Liver (tissue), 9 donors: Measurements from ENCODE around the gene IQCE. TPM values are rescaled to one million over a fixed set of nuclear protein-coding genes. Genes with fewer than 3 reads are reported as not detected.

Source experiments
- DNase-seq: peaks from one replicate; pipeline ENCODE4 v3.0.0-alpha.2; 2017; ENCODE audit warnings: low spot score
- H3K27ac ChIP-seq, 2 donors: one replicate each; pipeline ENCODE4 v1.7.0; 2013; ENCODE audit warnings: inconsistent platforms in 2 of 2, low read length in 2 of 2, control low read depth in 1 of 2, low read depth in 1 of 2, mild to moderate bottlenecking in 1 of 2
- H3K27me3 ChIP-seq, 4 donors: one replicate each; pipeline versions ENCODE4 v1.6.1 to v1.7.0; 2013; ENCODE audit warnings: low read length in 3 of 4, inconsistent platforms in 1 of 4, mild to moderate bottlenecking in 1 of 4, moderate library complexity in 1 of 4; ENCODE audit not compliant: control insufficient read depth in 4 of 4, insufficient read depth in 4 of 4
- H3K36me3 ChIP-seq, 4 donors: one replicate each; pipeline versions ENCODE4 v1.6.1 to v1.7.0; 2013; ENCODE audit warnings: low read length in 3 of 4, mild to moderate bottlenecking in 3 of 4, low read depth in 1 of 4, moderate library complexity in 1 of 4; ENCODE audit not compliant: control insufficient read depth in 4 of 4, insufficient read depth in 3 of 4
- H3K4me1 ChIP-seq, 4 donors: one replicate each; pipeline versions ENCODE4 v1.6.1 to v1.7.0; 2013; ENCODE audit warnings: low read length in 3 of 4, mild to moderate bottlenecking in 3 of 4, moderate library complexity in 1 of 4; ENCODE audit not compliant: control insufficient read depth in 4 of 4, insufficient read depth in 4 of 4
- H3K4me3 ChIP-seq, 3 donors: one replicate each; pipeline versions ENCODE4 v1.6.1 to v1.7.0; 2013; ENCODE audit warnings: low read length in 3 of 3, control low read depth in 1 of 3, low read depth in 1 of 3, mild to moderate bottlenecking in 1 of 3
- H3K9ac ChIP-seq, 2 donors: one replicate each; pipeline ENCODE4 v1.7.0; 2013; ENCODE audit warnings: low read length in 2 of 2, mild to moderate bottlenecking in 2 of 2, moderate library complexity in 2 of 2, control low read depth in 1 of 2, low read depth in 1 of 2
- H3K9me3 ChIP-seq, 4 donors: one replicate each; pipeline versions ENCODE4 v1.6.1 to v1.7.0; 2013; ENCODE audit warnings: low read length in 3 of 4; ENCODE audit not compliant: control insufficient read depth in 4 of 4
- EGR1 ChIP-seq, 2 donors: IDR thresholded peaks; 2 replicates each; pipeline ENCODE4 v1.6.1; 2016 to 2018; ENCODE audit warnings: antibody characterized with exemption in 2 of 2, low read depth in 2 of 2
- FOXA1 ChIP-seq: IDR thresholded peaks from 2 replicates; pipeline ENCODE4 v1.6.1; 2016; ENCODE audit warnings: antibody characterized with exemption
- FOXA2 ChIP-seq: IDR thresholded peaks from 2 replicates; pipeline ENCODE4 v1.6.1; 2016; ENCODE audit warnings: antibody characterized with exemption
- GABPA ChIP-seq, 2 donors: IDR thresholded peaks in 1 of 2; conservative IDR thresholded peaks in 1 of 2; 2 replicates each; pipeline ENCODE4 v1.6.1; 2016; ENCODE audit warnings: antibody characterized with exemption in 2 of 2, mild to moderate bottlenecking in 1 of 2, moderate library complexity in 1 of 2
- HNF4A ChIP-seq, 2 donors: conservative IDR thresholded peaks; 2 replicates each; pipeline ENCODE4 v1.6.1; 2016; ENCODE audit warnings: antibody characterized with exemption in 2 of 2, mild to moderate bottlenecking in 2 of 2
- HNF4G ChIP-seq: IDR thresholded peaks from 2 replicates; pipeline ENCODE4 v1.6.1; 2016; ENCODE audit warnings: antibody characterized with exemption
- JUND ChIP-seq, 2 donors: IDR thresholded peaks; 2 replicates each; pipeline ENCODE4 v1.6.1; 2016; ENCODE audit warnings: antibody characterized with exemption in 2 of 2
- NR2F2 ChIP-seq: IDR thresholded peaks from 2 replicates; pipeline ENCODE4 v1.6.1; 2016; ENCODE audit warnings: antibody characterized with exemption
- RAD21 ChIP-seq, 2 donors: IDR thresholded peaks; 2 replicates each; pipeline ENCODE4 v1.6.1; 2016; ENCODE audit warnings: antibody characterized with exemption in 2 of 2, mild to moderate bottlenecking in 2 of 2
- RXRA ChIP-seq, 2 donors: IDR thresholded peaks; 2 replicates each; pipeline ENCODE4 v1.6.1; 2017 to 2018; ENCODE audit warnings: antibody characterized with exemption in 2 of 2, mild to moderate bottlenecking in 1 of 2
- SP1 ChIP-seq: IDR thresholded peaks from 2 replicates; pipeline ENCODE4 v1.6.1; 2018; ENCODE audit warnings: antibody characterized with exemption, mild to moderate bottlenecking
- TAF1 ChIP-seq: conservative IDR thresholded peaks from 2 replicates; pipeline ENCODE4 v1.6.1; 2016; ENCODE audit warnings: antibody characterized with exemption, mild to moderate bottlenecking
- YY1 ChIP-seq: IDR thresholded peaks from 2 replicates; pipeline ENCODE4 v1.6.1; 2016; ENCODE audit warnings: antibody characterized with exemption, mild to moderate bottlenecking
- WGBS: extraction: QIAGEN DNeasy Blood & Tissue Kit; methylation state at CpG from one replicate; pipeline ENCODE4 v1.1.7; 2013; 5-methylcytosine and 5-hydroxymethylcytosine counted together
- polyA plus RNA-seq, 2 donors: library from polyadenylated mRNA; stranded (reverse) in 1 of 2; unstranded in 1 of 2; fragments of 200-250 nt in 1 of 2; fragments of >200 nt in 1 of 2; fragmentation: Nextera tagmentation in 1 of 2; extraction: Ambion mirVana in 1 of 2; gene quantifications; one replicate each; pipeline versions ENCODE4 v1.2.1 to v1.2.3, GENCODE V29; 2013 to 2015
- total RNA-seq, 2 donors: library from RNA; depleted of rRNA; stranded (reverse); fragments of >200 nt; gene quantifications; one replicate each; pipeline ENCODE4 v1.2.3, GENCODE V29; 2014
- TF ChIP-seq, protein P1 (sequence below): IDR thresholded peaks from 2 replicates; pipeline ENCODE4 v1.6.1; 2016; ENCODE audit warnings: antibody characterized with exemption, mild to moderate bottlenecking
- TF ChIP-seq, protein P2 (sequence below): fragments of 150-350 bp; IDR thresholded peaks from 2 replicates; pipeline ENCODE4 v1.5.1; 2017; ENCODE audit warnings: improper control_type of control experiment, low read depth, low read length; ENCODE audit not compliant: missing input control
- TF ChIP-seq, protein P3 (sequence below): IDR thresholded peaks from 2 replicates; pipeline ENCODE4 v1.6.1; 2016; ENCODE audit warnings: antibody characterized with exemption
- TF ChIP-seq, protein P4 (sequence below): IDR thresholded peaks from 2 replicates; pipeline ENCODE4 v1.6.1; 2016; ENCODE audit warnings: antibody characterized with exemption
- TF ChIP-seq, protein P5 (sequence below): IDR thresholded peaks from 2 replicates; pipeline ENCODE4 v1.6.1; 2016; ENCODE audit warnings: antibody characterized with exemption
- donor health status: healthy.
- donor health status: healthy.
- donor health status: healthy.
- donor health status: healthy.
- donor health status: healthy.

Gene IQCE
- total and polyA plus RNA-seq, 4 donors: 2.1 to 5.9 (median 3.6) TPM

DNA sequence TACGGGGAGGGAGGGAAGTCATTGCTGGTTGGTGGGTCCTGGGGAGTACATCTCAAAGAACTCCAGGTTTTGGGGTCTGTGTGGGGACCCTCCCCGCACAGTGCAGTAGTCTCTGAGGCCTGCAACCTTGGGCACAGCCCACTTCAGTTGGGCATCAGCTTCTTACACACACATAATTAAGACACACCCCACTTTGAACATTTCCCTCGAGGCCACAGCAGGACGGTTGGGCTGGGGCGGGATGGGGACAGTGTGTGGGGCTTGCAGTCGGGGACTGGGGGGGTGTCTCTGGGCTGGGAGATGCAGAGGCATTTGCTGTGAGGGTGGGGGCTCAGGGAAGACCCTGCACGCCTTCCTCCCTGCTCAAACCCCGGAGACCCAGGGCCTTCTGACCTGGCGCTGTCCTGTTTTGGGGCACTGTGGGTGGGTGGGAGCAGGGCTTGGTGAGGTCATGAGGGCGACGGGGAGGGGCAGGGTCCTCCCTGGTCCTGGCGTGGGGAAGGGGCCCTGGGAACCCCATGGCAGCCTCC lies 38.0 kb upstream of the IQCE start:
- WGBS: 24% methylated on average over 12 of the region's 12 CpGs
- H3K4me3 ChIP-seq: peak overlapping the region in 2 of 3 donors; percentile 26 to 59
- H3K9ac ChIP-seq: no peak overlapping the region
- peaks cover 2 to 32% (median 11%) of the 10 kb centered on the region in 4 donors for H3K4me1 ChIP-seq
- no peaks in the 10 kb centered on the region for H3K9me3 ChIP-seq
- TF ChIP-seq GABPA (IDR thresholded peaks at IDR 0.05 in 1 of 2, conservative IDR thresholded peaks at IDR 0.05 in 1 of 2): no peak
- TF ChIP-seq, protein P1, sequence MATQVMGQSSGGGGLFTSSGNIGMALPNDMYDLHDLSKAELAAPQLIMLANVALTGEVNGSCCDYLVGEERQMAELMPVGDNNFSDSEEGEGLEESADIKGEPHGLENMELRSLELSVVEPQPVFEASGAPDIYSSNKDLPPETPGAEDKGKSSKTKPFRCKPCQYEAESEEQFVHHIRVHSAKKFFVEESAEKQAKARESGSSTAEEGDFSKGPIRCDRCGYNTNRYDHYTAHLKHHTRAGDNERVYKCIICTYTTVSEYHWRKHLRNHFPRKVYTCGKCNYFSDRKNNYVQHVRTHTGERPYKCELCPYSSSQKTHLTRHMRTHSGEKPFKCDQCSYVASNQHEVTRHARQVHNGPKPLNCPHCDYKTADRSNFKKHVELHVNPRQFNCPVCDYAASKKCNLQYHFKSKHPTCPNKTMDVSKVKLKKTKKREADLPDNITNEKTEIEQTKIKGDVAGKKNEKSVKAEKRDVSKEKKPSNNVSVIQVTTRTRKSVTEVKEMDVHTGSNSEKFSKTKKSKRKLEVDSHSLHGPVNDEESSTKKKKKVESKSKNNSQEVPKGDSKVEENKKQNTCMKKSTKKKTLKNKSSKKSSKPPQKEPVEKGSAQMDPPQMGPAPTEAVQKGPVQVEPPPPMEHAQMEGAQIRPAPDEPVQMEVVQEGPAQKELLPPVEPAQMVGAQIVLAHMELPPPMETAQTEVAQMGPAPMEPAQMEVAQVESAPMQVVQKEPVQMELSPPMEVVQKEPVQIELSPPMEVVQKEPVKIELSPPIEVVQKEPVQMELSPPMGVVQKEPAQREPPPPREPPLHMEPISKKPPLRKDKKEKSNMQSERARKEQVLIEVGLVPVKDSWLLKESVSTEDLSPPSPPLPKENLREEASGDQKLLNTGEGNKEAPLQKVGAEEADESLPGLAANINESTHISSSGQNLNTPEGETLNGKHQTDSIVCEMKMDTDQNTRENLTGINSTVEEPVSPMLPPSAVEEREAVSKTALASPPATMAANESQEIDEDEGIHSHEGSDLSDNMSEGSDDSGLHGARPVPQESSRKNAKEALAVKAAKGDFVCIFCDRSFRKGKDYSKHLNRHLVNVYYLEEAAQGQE: no peak
- TF ChIP-seq, protein P2, sequence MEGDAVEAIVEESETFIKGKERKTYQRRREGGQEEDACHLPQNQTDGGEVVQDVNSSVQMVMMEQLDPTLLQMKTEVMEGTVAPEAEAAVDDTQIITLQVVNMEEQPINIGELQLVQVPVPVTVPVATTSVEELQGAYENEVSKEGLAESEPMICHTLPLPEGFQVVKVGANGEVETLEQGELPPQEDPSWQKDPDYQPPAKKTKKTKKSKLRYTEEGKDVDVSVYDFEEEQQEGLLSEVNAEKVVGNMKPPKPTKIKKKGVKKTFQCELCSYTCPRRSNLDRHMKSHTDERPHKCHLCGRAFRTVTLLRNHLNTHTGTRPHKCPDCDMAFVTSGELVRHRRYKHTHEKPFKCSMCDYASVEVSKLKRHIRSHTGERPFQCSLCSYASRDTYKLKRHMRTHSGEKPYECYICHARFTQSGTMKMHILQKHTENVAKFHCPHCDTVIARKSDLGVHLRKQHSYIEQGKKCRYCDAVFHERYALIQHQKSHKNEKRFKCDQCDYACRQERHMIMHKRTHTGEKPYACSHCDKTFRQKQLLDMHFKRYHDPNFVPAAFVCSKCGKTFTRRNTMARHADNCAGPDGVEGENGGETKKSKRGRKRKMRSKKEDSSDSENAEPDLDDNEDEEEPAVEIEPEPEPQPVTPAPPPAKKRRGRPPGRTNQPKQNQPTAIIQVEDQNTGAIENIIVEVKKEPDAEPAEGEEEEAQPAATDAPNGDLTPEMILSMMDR: no peak
- TF ChIP-seq TAF1: no peak
- TF ChIP-seq HNF4A (conservative IDR thresholded peaks at IDR 0.05): no peak
- TF ChIP-seq NR2F2: no peak
- no peak for TF ChIP-seq FOXA2
- TF ChIP-seq, protein P3, sequence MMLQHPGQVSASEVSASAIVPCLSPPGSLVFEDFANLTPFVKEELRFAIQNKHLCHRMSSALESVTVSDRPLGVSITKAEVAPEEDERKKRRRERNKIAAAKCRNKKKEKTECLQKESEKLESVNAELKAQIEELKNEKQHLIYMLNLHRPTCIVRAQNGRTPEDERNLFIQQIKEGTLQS: no peak
- TF ChIP-seq JUND (IDR thresholded peaks at IDR 0.05): no peak
- TF ChIP-seq SP1: no peak
- TF ChIP-seq FOXA1: no peak
- TF ChIP-seq YY1: no peak
- TF ChIP-seq, protein P4, sequence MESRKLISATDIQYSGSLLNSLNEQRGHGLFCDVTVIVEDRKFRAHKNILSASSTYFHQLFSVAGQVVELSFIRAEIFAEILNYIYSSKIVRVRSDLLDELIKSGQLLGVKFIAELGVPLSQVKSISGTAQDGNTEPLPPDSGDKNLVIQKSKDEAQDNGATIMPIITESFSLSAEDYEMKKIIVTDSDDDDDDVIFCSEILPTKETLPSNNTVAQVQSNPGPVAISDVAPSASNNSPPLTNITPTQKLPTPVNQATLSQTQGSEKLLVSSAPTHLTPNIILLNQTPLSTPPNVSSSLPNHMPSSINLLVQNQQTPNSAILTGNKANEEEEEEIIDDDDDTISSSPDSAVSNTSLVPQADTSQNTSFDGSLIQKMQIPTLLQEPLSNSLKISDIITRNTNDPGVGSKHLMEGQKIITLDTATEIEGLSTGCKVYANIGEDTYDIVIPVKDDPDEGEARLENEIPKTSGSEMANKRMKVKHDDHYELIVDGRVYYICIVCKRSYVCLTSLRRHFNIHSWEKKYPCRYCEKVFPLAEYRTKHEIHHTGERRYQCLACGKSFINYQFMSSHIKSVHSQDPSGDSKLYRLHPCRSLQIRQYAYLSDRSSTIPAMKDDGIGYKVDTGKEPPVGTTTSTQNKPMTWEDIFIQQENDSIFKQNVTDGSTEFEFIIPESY: no peak
- TF ChIP-seq RAD21 (IDR thresholded peaks at IDR 0.05): no peak
- TF ChIP-seq RXRA (IDR thresholded peaks at IDR 0.05): no peak
- no peak for TF ChIP-seq HNF4G
- no peak overlapping the region for H3K27ac ChIP-seq
- no peak for DNase-seq
- no peaks in the 10 kb centered on the region for H3K36me3 ChIP-seq
- H3K27me3 ChIP-seq: no peaks in the 10 kb centered on the region

DNA sequence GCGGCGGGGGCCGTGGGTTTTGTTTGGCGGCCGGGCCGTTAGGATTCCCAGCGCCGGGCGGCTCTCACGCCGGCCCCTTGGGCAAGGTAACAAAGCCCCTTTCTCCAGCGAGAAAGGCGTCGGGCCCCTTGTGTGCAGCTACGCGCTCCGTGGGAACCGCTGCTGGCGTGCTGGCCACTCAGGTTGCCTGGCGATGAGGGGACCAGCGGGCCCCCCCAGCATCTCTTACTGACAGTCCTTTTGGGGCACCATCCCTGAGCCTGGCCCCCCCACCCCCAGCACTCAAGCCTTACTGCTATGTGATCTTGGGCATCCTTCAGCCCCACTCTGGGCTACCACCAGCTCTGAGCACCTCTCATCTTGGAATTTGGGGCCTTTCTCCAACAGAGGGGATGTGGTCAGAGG lies 37.4 kb upstream of the IQCE start:
- WGBS: 34% methylated on average over 21 of the region's 21 CpGs
- H3K27me3 ChIP-seq: no peaks in the 10 kb centered on the region

More for the DNA sequence above, 37.4 kb upstream of the IQCE start:
- no peak overlapping the region for H3K27ac ChIP-seq
- no peaks in the 10 kb centered on the region for H3K36me3 ChIP-seq
- TF ChIP-seq JUND (IDR thresholded peaks at IDR 0.05): no peak
- no peak for TF ChIP-seq FOXA2
- TF ChIP-seq, protein P5, sequence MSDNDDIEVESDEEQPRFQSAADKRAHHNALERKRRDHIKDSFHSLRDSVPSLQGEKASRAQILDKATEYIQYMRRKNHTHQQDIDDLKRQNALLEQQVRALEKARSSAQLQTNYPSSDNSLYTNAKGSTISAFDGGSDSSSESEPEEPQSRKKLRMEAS: no peak
- no peak for TF ChIP-seq NR2F2
- TF ChIP-seq TAF1: no peak
- TF ChIP-seq, protein P4: no peak
- no peak for TF ChIP-seq HNF4G
- TF ChIP-seq RXRA (IDR thresholded peaks at IDR 0.05): no peak
- TF ChIP-seq, protein P1: no peak
- TF ChIP-seq GABPA (IDR thresholded peaks at IDR 0.05 in 1 of 2, conservative IDR thresholded peaks at IDR 0.05 in 1 of 2): no peak
- no peak for TF ChIP-seq SP1
- TF ChIP-seq RAD21 (IDR thresholded peaks at IDR 0.05): no peak
- no peak for TF ChIP-seq EGR1 (IDR thresholded peaks at IDR 0.05; ENCODE audit: low read depth in 2 of 2)
- no peak overlapping the region for H3K9ac ChIP-seq
- H3K4me3 ChIP-seq: peak overlapping the region in 1 of 3 donors; percentile 59
- peaks cover 2 to 32% (median 11%) of the 10 kb centered on the region in 4 donors for H3K4me1 ChIP-seq
- DNase-seq: no peak
- no peaks in the 10 kb centered on the region for H3K9me3 ChIP-seq
